ENCODE results near the gene LYPD4.
"Not testable (repeated sequence)": the region's sequence is repeated elsewhere in the genome, so short reads cannot be mapped to it uniquely, and the experiment has no call there.

LYPD4 gene

GRCh38 chr19:41844601-41845000 is at the start of gene LYPD4:
Gene LYPD4, minus strand, starts transcription at chr19:41844683. Its CDS starts 5,398 bp downstream, at chr19:41839285.
- DNase-seq: no peak

- DNase-seq: no peak
Observed at GRCh38 chr19:41893899-41894298, 49.4 kb upstream of the LYPD4 start.

GRCh38 chr19:41892173-41892902 is 47.9 kb upstream of the LYPD4 start:
- DNase-seq: no peak

- DNase-seq: no peak
Observed at GRCh38 chr19:41890936-41891335, 46.5 kb upstream of the LYPD4 start.

GRCh38 chr19:41889896-41890295 is 45.4 kb upstream of the LYPD4 start:
- DNase-seq: no peak

GRCh38 chr19:41888926-41889325 is 44.4 kb upstream of the LYPD4 start:
- no peak for DNase-seq

- DNase-seq: peak; percentile 89
Observed at GRCh38 chr19:41887711-41888382, 43.4 kb upstream of the LYPD4 start.

GRCh38 chr19:41886761-41887710 is 42.6 kb upstream of the LYPD4 start:
- DNase-seq: peak; percentile 74

- peak; percentile 90 for DNase-seq
Observed at GRCh38 chr19:41883821-41884733, 39.6 kb upstream of the LYPD4 start.

GRCh38 chr19:41883463-41883820 is 39.0 kb upstream of the LYPD4 start:
- DNase-seq: no peak

GRCh38 chr19:41882568-41883462 is 38.3 kb upstream of the LYPD4 start, which contains the start of gene ARHGEF1:
Gene ARHGEF1, plus strand, starts transcription at chr19:41883184. Its CDS starts 4,899 bp downstream, at chr19:41888083.
- DNase-seq: peak; percentile 57

GRCh38 chr19:41880329-41880708 is 35.8 kb upstream of the LYPD4 start:
- no peak for DNase-seq

GRCh38 chr19:41879670-41880328 is 35.3 kb upstream of the LYPD4 start:
- DNase-seq: no peak

- DNase-seq: no peak
Observed at GRCh38 chr19:41879080-41879479, 34.6 kb upstream of the LYPD4 start.

GRCh38 chr19:41877916-41878905 is 33.7 kb upstream of the LYPD4 start:
- DNase-seq: no peak

- DNase-seq: no peak
Observed at GRCh38 chr19:41876847-41877832, 32.7 kb upstream of the LYPD4 start, which contains the start of gene CD79A. Gene CD79A, plus strand, starts transcription at chr19:41877279. Its CDS starts 26 bp downstream, at chr19:41877305.

- not testable (repeated sequence) for DNase-seq
Observed at GRCh38 chr19:41875973-41876372, 31.5 kb upstream of the LYPD4 start.
